Astrocyte (in vitro differentiated cells and primary cell): ENCODE measurements around the gene BATF3.

ENCODE experiments used
- CTCF ChIP-seq: IDR thresholded peaks from 2 replicates; pipeline ENCODE4 v1.5.1; 2011; ENCODE audit warnings: low read depth, mild to moderate bottlenecking, inconsistent platforms, low read length, moderate library complexity; ENCODE audit not compliant: insufficient read depth
- EZH2 ChIP-seq: IDR thresholded peaks from 2 replicates; pipeline ENCODE4 v1.6.1; 2012; ENCODE audit warnings: mild to moderate bottlenecking, low read length, inconsistent platforms; ENCODE audit not compliant: insufficient read depth

GRCh38 chr1:212644866-212645545 is 54.6 kb downstream of the BATF3 start:
- TF ChIP-seq CTCF: no peak
- no peak for TF ChIP-seq EZH2
